Neural cell (in vitro differentiated cells): ENCODE results near the gene AKR1A1. TPM values are rescaled to one million over a fixed set of nuclear protein-coding genes. Genes with fewer than 3 reads are reported as not detected.
"Not testable (repeated sequence)": the region's sequence is repeated elsewhere in the genome, so short reads cannot be mapped to it uniquely, and the experiment has no call there.

Experiments used
- H2AFZ ChIP-seq: fragments of 200-600, 300-800 bp; sonication (generic), shearing (Covaris generic); 2 replicates; pipeline ENCODE4 v1.6.0; 2014; ENCODE audit warnings: low read depth, mild to moderate bottlenecking, antibody characterized with exemption, low read length, moderate library complexity
- H3F3A ChIP-seq: fragments of 200-600 bp; shearing (Covaris generic); 2 replicates; pipeline ENCODE4 v1.6.1; 2016; ENCODE audit warnings: mild to moderate bottlenecking, moderate library complexity, mixed read lengths, antibody characterized with exemption, low read length; ENCODE audit not compliant: insufficient read depth, poor library complexity, severe bottlenecking
- H3K27ac ChIP-seq: fragments of 200-600, 300-800 bp; sonication (generic), shearing (Covaris generic); 2 replicates; pipeline ENCODE4 v1.5.1; 2014; ENCODE audit warnings: mild to moderate bottlenecking, low read length, moderate library complexity
- H3K27me3 ChIP-seq: fragments of 300-800, 200-600 bp; sonication (generic), shearing (Covaris generic); 2 replicates; pipeline ENCODE4 v1.6.0; 2014; ENCODE audit warnings: mild to moderate bottlenecking, low read depth, low read length, moderate library complexity; ENCODE audit not compliant: insufficient read depth
- H3K36me3 ChIP-seq: fragments of 300-800, 200-600 bp; sonication (generic), shearing (Covaris generic); 2 replicates; pipeline ENCODE4 v1.5.1; 2014; ENCODE audit warnings: mild to moderate bottlenecking, antibody characterized with exemption, low read length, moderate library complexity; ENCODE audit not compliant: insufficient read depth
- H3K4me2 ChIP-seq: fragments of 300-800, 200-600 bp; sonication (generic), shearing (Covaris generic); 2 replicates; pipeline ENCODE4 v1.6.0; 2014; ENCODE audit warnings: mild to moderate bottlenecking, low read length
- H3K4me3 ChIP-seq: fragments of 300-800, 200-600 bp; sonication (generic), shearing (Covaris generic); 2 replicates; pipeline ENCODE4 v1.5.1; 2014; ENCODE audit warnings: mild to moderate bottlenecking, low read length, moderate library complexity
- H3K79me2 ChIP-seq: fragments of 200-600 bp; shearing (Covaris generic); replicated peaks from 2 replicates; pipeline ENCODE4 v1.6.0; 2014; ENCODE audit warnings: mild to moderate bottlenecking, low read length, moderate library complexity; ENCODE audit not compliant: insufficient read depth
- H3K9ac ChIP-seq: fragments of 300-800, 200-600 bp; sonication (generic), shearing (Covaris generic); 2 replicates; pipeline ENCODE4 v1.6.1; 2016; ENCODE audit warnings: mild to moderate bottlenecking, low read length, mixed read lengths
- H3K9me2 ChIP-seq: fragments of 200-600 bp; shearing (Covaris generic); 2 replicates; pipeline ENCODE4 v1.6.1; 2016; ENCODE audit warnings: mild to moderate bottlenecking, low read length, mixed read lengths; ENCODE audit not compliant: insufficient read depth
- H3K9me3 ChIP-seq: fragments of 200-600, 300-800 bp; sonication (generic), shearing (Covaris generic); 2 replicates; pipeline ENCODE4 v1.6.1; 2016; ENCODE audit warnings: mild to moderate bottlenecking, mixed run types, low read length, moderate library complexity, mixed read lengths
- H4K20me1 ChIP-seq: fragments of 200-600 bp; shearing (Covaris generic); 2 replicates; pipeline ENCODE4 v1.6.1; 2016; ENCODE audit warnings: mild to moderate bottlenecking, mixed run types; ENCODE audit not compliant: insufficient read depth
- CTCF ChIP-seq: fragments of 450-650 bp; IDR thresholded peaks from 2 replicates; pipeline ENCODE4 v1.5.1; 2014; ENCODE audit warnings: antibody characterized with exemption, mild to moderate bottlenecking, moderate library complexity; ENCODE audit not compliant: poor library complexity, severe bottlenecking
- EP300 ChIP-seq: fragments of 450-650 bp; conservative IDR thresholded peaks from 2 replicates; pipeline ENCODE4 v1.6.1; 2014; ENCODE audit warnings: antibody characterized with exemption, mild to moderate bottlenecking, moderate library complexity; ENCODE audit not compliant: poor library complexity, severe bottlenecking
- EZH2 ChIP-seq: fragments of 200-600, 300-800 bp; shearing (Covaris generic), sonication (generic); IDR thresholded peaks from 2 replicates; pipeline ENCODE4 v1.6.1; 2014; ENCODE audit warnings: antibody characterized with exemption, low read length, borderline replicate concordance, mild to moderate bottlenecking; ENCODE audit not compliant: insufficient read depth, poor library complexity, severe bottlenecking
- MXI1 ChIP-seq: fragments of 450-650 bp; conservative IDR thresholded peaks from 2 replicates; pipeline ENCODE4 v1.6.1; 2014; ENCODE audit warnings: antibody characterized with exemption, mild to moderate bottlenecking; ENCODE audit not compliant: poor library complexity, severe bottlenecking
- POLR2AphosphoS5 ChIP-seq: IDR thresholded peaks from 2 replicates; pipeline ENCODE4 v1.6.1; 2012
- RAD21 ChIP-seq: fragments of 450-650 bp; conservative IDR thresholded peaks from 2 replicates; pipeline ENCODE4 v1.6.1; 2014; ENCODE audit warnings: antibody characterized with exemption, mild to moderate bottlenecking, moderate library complexity
- REST ChIP-seq: IDR thresholded peaks from 2 replicates; pipeline ENCODE4 v1.6.1; 2012; ENCODE audit warnings: borderline replicate concordance
- SMC3 ChIP-seq: fragments of 450-650 bp; conservative IDR thresholded peaks from 2 replicates; pipeline ENCODE4 v1.6.1; 2014; ENCODE audit warnings: antibody characterized with exemption, mild to moderate bottlenecking, moderate library complexity; ENCODE audit not compliant: poor library complexity
- TAF1 ChIP-seq: IDR thresholded peaks from 2 replicates; pipeline ENCODE4 v1.6.1; 2012; ENCODE audit warnings: low read depth
- polyA plus RNA-seq: library from polyadenylated mRNA; depleted of rRNA; stranded (reverse); fragments of >200 nt; gene quantifications from 2 replicates; pipeline ENCODE4 v1.2.3, GENCODE V29; 2014

The AKR1A1 gene
- polyA plus RNA-seq, 1 donor from 2014 or later: 170 TPM

DNA sequence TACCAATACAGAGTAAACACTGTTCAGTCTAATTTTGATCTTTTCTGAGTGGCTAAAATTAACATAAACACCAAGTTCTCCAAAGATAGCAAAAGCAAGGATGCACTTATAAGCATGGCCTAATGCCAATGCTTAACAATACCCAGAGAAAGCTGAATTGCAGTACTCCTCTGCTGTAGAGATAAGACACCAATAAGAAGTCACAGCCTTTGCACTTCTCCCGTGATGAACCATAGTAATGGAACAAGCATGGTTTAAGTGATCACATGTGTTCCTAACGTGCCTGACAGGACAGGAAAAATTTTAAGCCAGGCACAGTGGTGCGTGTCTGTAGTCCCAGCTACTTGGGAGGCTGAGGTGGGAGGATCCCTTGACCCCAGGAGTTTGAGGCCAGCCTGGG is 34.6 kb upstream of the AKR1A1 start:
- Histone ChIP-seq H3K36me3 (peaks cover 4% of the 10 kb centered on the region), H3K4me3 (no peak overlapping the region), H3K9ac (no peak overlapping the region), H3K79me2 (peaks cover 5% of the 10 kb centered on the region), H3K9me3 (no peaks in the 10 kb centered on the region), H3K27me3 (no peaks in the 10 kb centered on the region), H4K20me1 (no peaks in the 10 kb centered on the region), H3K27ac (no peak overlapping the region), H2AFZ (no peak overlapping the region), H3F3A (no peaks in the 10 kb centered on the region), H3K4me2 (no peak overlapping the region), H3K9me2 (no peaks in the 10 kb centered on the region)
- TF ChIP-seq MXI1 (no peak), TAF1 (no peak), REST (no peak), EP300 (no peak), CTCF (no peak), SMC3 (no peak), EZH2 (no peak), POLR2AphosphoS5 (no peak), RAD21 (no peak)

DNA sequence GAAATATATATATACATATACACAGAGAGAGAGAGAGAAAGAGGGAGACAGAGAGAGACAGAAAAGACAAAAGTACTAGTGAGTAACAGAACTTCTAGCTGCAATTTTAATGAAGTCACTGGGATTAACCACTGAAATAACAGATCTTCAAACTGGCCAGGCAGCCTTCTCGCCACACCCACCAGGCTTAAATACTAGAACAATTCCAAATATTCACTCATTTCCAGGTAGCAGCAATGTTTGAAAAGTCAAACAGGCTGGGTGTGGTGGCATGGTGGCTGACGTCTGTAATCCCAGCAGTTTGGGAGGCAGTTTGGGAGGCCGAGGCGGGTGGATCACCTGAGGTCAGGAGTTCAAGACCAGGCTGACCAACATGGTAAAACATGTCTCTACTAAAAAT is 34.2 kb upstream of the AKR1A1 start:
- no peaks in the 10 kb centered on the region for H3K27me3 ChIP-seq
- H3K9me3 ChIP-seq: no peaks in the 10 kb centered on the region
- H3F3A ChIP-seq: no peaks in the 10 kb centered on the region
- H3K4me2 ChIP-seq: no peak overlapping the region
- H3K79me2 ChIP-seq: peaks cover 9% of the 10 kb centered on the region
- no peaks in the 10 kb centered on the region for H3K9me2 ChIP-seq
- peaks cover 4% of the 10 kb centered on the region for H3K36me3 ChIP-seq
- H3K27ac ChIP-seq: no peak overlapping the region
- H4K20me1 ChIP-seq: no peaks in the 10 kb centered on the region
- no peak overlapping the region for H3K4me3 ChIP-seq
- no peak overlapping the region for H2AFZ ChIP-seq
- TF ChIP-seq CTCF (no peak), TAF1 (no peak), MXI1 (no peak), EP300 (no peak), REST (no peak), POLR2AphosphoS5 (no peak), SMC3 (no peak), RAD21 (no peak), EZH2 (no peak)
- no peak overlapping the region for H3K9ac ChIP-seq

DNA sequence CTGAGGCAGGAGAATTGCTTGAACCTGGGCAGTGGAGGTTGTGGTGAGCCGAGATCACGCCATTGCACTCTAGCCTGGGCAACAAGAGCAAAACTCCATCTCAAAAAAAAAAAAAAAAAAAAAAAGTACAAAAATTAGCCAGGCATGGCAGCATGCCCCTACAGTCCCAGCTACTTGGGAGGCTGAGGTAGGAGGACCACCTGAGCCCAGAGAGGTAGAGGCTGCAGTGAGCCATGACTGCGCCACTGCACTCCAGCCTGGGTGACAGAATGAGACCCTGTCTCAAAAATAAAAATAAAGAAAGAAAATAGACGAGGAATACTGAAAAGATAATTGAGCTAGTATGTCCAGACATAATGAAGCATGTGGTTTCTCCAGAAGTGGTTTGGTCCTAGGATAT is 32.3 kb upstream of the AKR1A1 start:
- not testable (repeated sequence) for H3K27me3 ChIP-seq, H3K9me3 ChIP-seq, H3K4me2 ChIP-seq, H2AFZ ChIP-seq, H3K4me3 ChIP-seq, H3K9me2 ChIP-seq, H4K20me1 ChIP-seq, H3K27ac ChIP-seq, H3F3A ChIP-seq, H3K36me3 ChIP-seq, H3K9ac ChIP-seq
- H3K79me2 ChIP-seq: peaks cover 18% of the 10 kb centered on the region
